Nephron progenitor cell (in vitro differentiated cells): ENCODE data around the gene TNK1.

ENCODE experiments used
- DNase-seq: peaks from one replicate; pipeline ENCODE4 v3.0.0; 2021
- H3K27ac Mint-ChIP-seq: 2 replicates; pipeline ENCODE4 v1.8.0; 2021; ENCODE audit warnings: mild to moderate bottlenecking, moderate library complexity, mixed read lengths
- H3K27me3 Mint-ChIP-seq: 2 replicates; pipeline ENCODE4 v1.8.0; 2021; ENCODE audit warnings: mild to moderate bottlenecking, low read depth, mixed read lengths; ENCODE audit not compliant: poor library complexity
- H3K36me3 Mint-ChIP-seq: 2 replicates; pipeline ENCODE4 v1.8.0; 2021; ENCODE audit warnings: low read depth, mixed read lengths
- H3K4me1 Mint-ChIP-seq: 2 replicates; pipeline ENCODE4 v1.8.0; 2021; ENCODE audit warnings: mixed read lengths
- H3K4me3 Mint-ChIP-seq: 2 replicates; pipeline ENCODE4 v1.8.0; 2021; ENCODE audit warnings: mild to moderate bottlenecking, moderate library complexity, mixed read lengths
- H3K9me3 Mint-ChIP-seq: 2 replicates; pipeline ENCODE4 v1.8.0; 2021; ENCODE audit warnings: mild to moderate bottlenecking, moderate library complexity, mixed read lengths
- CTCF ChIP-seq: fragments of 200-600 bp; sonication (generic); IDR thresholded peaks from 2 replicates; pipeline ENCODE4 v1.5.0; 2021; ENCODE audit warnings: antibody characterized with exemption

TNK1 gene

GRCh38 chr17:7348478-7349242 lies 32.2 kb upstream of the TNK1 start:
- Mint-ChIP-seq H3K9me3 (no peaks in the 10 kb centered on the region), H3K4me3 (peak overlapping the region; percentile 85), H3K36me3 (no peaks in the 10 kb centered on the region), H3K27me3 (peaks cover 8% of the 10 kb centered on the region), H3K4me1 (peaks cover 68% of the 10 kb centered on the region), H3K27ac (peak overlapping the region; percentile 99)
- no peak for TF ChIP-seq CTCF
- DNase-seq, result no peak

GRCh38 chr17:7351665-7352502 lies 29.0 kb upstream of the TNK1 start, which contains the start of gene KCTD11:
Gene KCTD11 (plus strand): TSS chr17:7352162.
- no peak for TF ChIP-seq CTCF
- H3K4me1 Mint-ChIP-seq, result peaks cover 61% of the 10 kb centered on the region
- H3K27me3 Mint-ChIP-seq, result peaks cover 7% of the 10 kb centered on the region
- H3K4me3 Mint-ChIP-seq, result peak within 1 kb of the TSS; percentile 89
- peak; percentile 90 for DNase-seq
- H3K9me3 Mint-ChIP-seq, result no peaks in the 10 kb centered on the region
- peak within 1 kb of the TSS; percentile 78 for H3K27ac Mint-ChIP-seq
- H3K36me3 Mint-ChIP-seq, result no peaks in the 10 kb centered on the region

- Mint-ChIP-seq H3K9me3 (no peaks in the 10 kb centered on the region), H3K4me3 (peak overlapping the region; percentile 89), H3K27ac (peak overlapping the region; percentile 72), H3K36me3 (no peaks in the 10 kb centered on the region), H3K4me1 (peaks cover 56% of the 10 kb centered on the region), H3K27me3 (peaks cover 7% of the 10 kb centered on the region)
- no peak for DNase-seq
- TF ChIP-seq CTCF, result peak; percentile 64
These were observed 28.4 kb upstream of the TNK1 start for GRCh38 chr17:7352503-7352889.

GRCh38 chr17:7352910-7353635 lies 27.8 kb upstream of the TNK1 start:
- H3K27ac Mint-ChIP-seq, result peak overlapping the region; percentile 72
- TF ChIP-seq CTCF, result no peak
- no peak for DNase-seq
- H3K4me3 Mint-ChIP-seq, result peak overlapping the region; percentile 89
- H3K4me1 Mint-ChIP-seq, result peaks cover 50% of the 10 kb centered on the region
- H3K36me3 Mint-ChIP-seq, result no peaks in the 10 kb centered on the region
- H3K27me3 Mint-ChIP-seq, result peaks cover 7% of the 10 kb centered on the region
- H3K9me3 Mint-ChIP-seq, result no peaks in the 10 kb centered on the region

- no peak for TF ChIP-seq CTCF
- Mint-ChIP-seq H3K4me1 (peaks cover 38% of the 10 kb centered on the region), H3K27ac (no peak overlapping the region), H3K36me3 (no peaks in the 10 kb centered on the region), H3K27me3 (peaks cover 8% of the 10 kb centered on the region), H3K4me3 (peak overlapping the region; percentile 25), H3K9me3 (no peaks in the 10 kb centered on the region)
- no peak for DNase-seq
These were observed 26.5 kb upstream of the TNK1 start for GRCh38 chr17:7354262-7354843.
